GM18507 (cell line): ENCODE measurements around the gene CD101.
A peak's percentile ranks its signal among the peaks of the same experiment; 100 is the strongest.
"Not testable (repeated sequence)": the region's sequence is repeated elsewhere in the genome, so short reads cannot be mapped to it uniquely, and the experiment has no call there.

Experiments used
- DNase-seq: peaks from one replicate; pipeline ENCODE4 v3.0.0; 2011; ENCODE audit warnings: low read depth; ENCODE audit not compliant: insufficient read length; ENCODE audit errors: extremely low spot score
- FAIRE-seq: peaks from 2 replicates; lab custom pipeline; 2011; peaks lifted over from hg19 to GRCh38; lab: Jason Lieb, UNC

The CD101 gene

GRCh38 chr1:117001254-117001927 is at the start of gene CD101:
Gene CD101, plus strand, starts transcription at chr1:117001760. Its CDS starts 58 bp downstream, at chr1:117001818.
- FAIRE-seq, result peak; percentile 99

GRCh38 chr1:116952738-116953275 is 48.8 kb upstream of the CD101 start:
- DNase-seq, result no peak
- no peak for FAIRE-seq

More at GRCh38 chr1:117001254-117001927, at the start of gene CD101:
- peak; percentile 29 for DNase-seq

GRCh38 chr1:116954440-116954839 is 47.1 kb upstream of the CD101 start:
- DNase-seq (no peak), FAIRE-seq (no peak)

- DNase-seq, result no peak
- FAIRE-seq, result no peak
These were observed 45.2 kb upstream of the CD101 start for GRCh38 chr1:116956378-116956777.

- FAIRE-seq, result no peak
- no peak for DNase-seq
These were observed 43.9 kb upstream of the CD101 start for GRCh38 chr1:116957646-116958045.

- no peak for FAIRE-seq
- no peak for DNase-seq
These were observed 43.5 kb upstream of the CD101 start for GRCh38 chr1:116958110-116958509.

GRCh38 chr1:116958977-116959376 is 42.6 kb upstream of the CD101 start:
- DNase-seq, result no peak
- no peak for FAIRE-seq

GRCh38 chr1:116961606-116962005 is 40.0 kb upstream of the CD101 start:
- no peak for FAIRE-seq
- DNase-seq, result no peak

GRCh38 chr1:116962987-116963639 is 38.4 kb upstream of the CD101 start:
- DNase-seq (no peak), FAIRE-seq (no peak)

GRCh38 chr1:116966791-116967190 is 34.8 kb upstream of the CD101 start:
- FAIRE-seq, result no peak
- DNase-seq, result no peak

- DNase-seq (no peak), FAIRE-seq (no peak)
These were observed 32.8 kb upstream of the CD101 start for GRCh38 chr1:116968724-116969123.

- no peak for DNase-seq
- FAIRE-seq, result no peak
These were observed 30.2 kb upstream of the CD101 start for GRCh38 chr1:116971258-116971860.

- DNase-seq, result no peak
These were observed 29.4 kb upstream of the CD101 start for GRCh38 chr1:116971965-116972673.

GRCh38 chr1:116972674-116973030 is 28.9 kb upstream of the CD101 start:
- FAIRE-seq (no peak), DNase-seq (no peak)

More at GRCh38 chr1:116971965-116972673, 29.4 kb upstream of the CD101 start:
- FAIRE-seq, result no peak

GRCh38 chr1:116980309-116980708 is 21.3 kb upstream of the CD101 start:
- DNase-seq, FAIRE-seq: not testable (repeated sequence)

GRCh38 chr1:116981521-116982037 is 20.0 kb upstream of the CD101 start:
- DNase-seq (no peak), FAIRE-seq (no peak)

GRCh38 chr1:116982319-116983004 is 19.1 kb upstream of the CD101 start:
- DNase-seq (no peak), FAIRE-seq (no peak)

- FAIRE-seq, result no peak
- no peak for DNase-seq
These were observed 18.4 kb upstream of the CD101 start for GRCh38 chr1:116983112-116983511.

GRCh38 chr1:116983678-116984077 is 17.9 kb upstream of the CD101 start:
- DNase-seq (no peak), FAIRE-seq (no peak)
